H9 (cell line): ENCODE data around the gene TMEM266. TPM values are rescaled to one million over a fixed set of nuclear protein-coding genes. Genes with fewer than 3 reads are reported as not detected.

ENCODE experiments used
- DNase-seq: peaks from one replicate; pipeline ENCODE4 v3.0.0-alpha.2; 2017
- H2AFZ ChIP-seq: one replicate; pipeline ENCODE4 v1.6.1; 2013; ENCODE audit warnings: mild to moderate bottlenecking, low read length, control low read depth, moderate library complexity
- H2AK5ac ChIP-seq: 2 replicates; pipeline ENCODE4 v1.6.1; 2013; ENCODE audit warnings: low read length, control low read depth, mixed read lengths; ENCODE audit not compliant: insufficient read length
- H2BK120ac ChIP-seq: one replicate; pipeline ENCODE4 v1.6.1; 2013; ENCODE audit warnings: low read depth, mild to moderate bottlenecking, low read length, control low read depth, inconsistent platforms; ENCODE audit not compliant: poor library complexity, severe bottlenecking
- H2BK12ac ChIP-seq: 2 replicates; pipeline ENCODE4 v1.6.1; 2013; ENCODE audit warnings: low read length, control low read depth, mixed read lengths, low read depth; ENCODE audit not compliant: insufficient read length
- H2BK15ac ChIP-seq: 2 replicates; pipeline ENCODE4 v1.6.1; 2013; ENCODE audit warnings: low read depth, low read length, control low read depth
- H2BK20ac ChIP-seq: one replicate; pipeline ENCODE4 v1.6.1; 2013; ENCODE audit warnings: low read depth, mild to moderate bottlenecking, low read length, control low read depth, inconsistent platforms; ENCODE audit not compliant: poor library complexity, severe bottlenecking
- H2BK5ac ChIP-seq: 2 replicates; pipeline ENCODE4 v1.6.1; 2013; ENCODE audit warnings: low read length, control low read depth, mixed read lengths; ENCODE audit not compliant: insufficient read length
- H3K14ac ChIP-seq: 2 replicates; pipeline ENCODE4 v1.6.1; 2013; ENCODE audit warnings: low read length, control low read depth; ENCODE audit not compliant: insufficient read depth
- H3K18ac ChIP-seq: 2 replicates; pipeline ENCODE4 v1.6.1; 2013; ENCODE audit warnings: low read depth, mild to moderate bottlenecking, mixed read lengths, low read length, control low read depth; ENCODE audit not compliant: insufficient read length
- H3K23ac ChIP-seq: 2 replicates; pipeline ENCODE4 v1.6.1; 2013; ENCODE audit warnings: low read length, control low read depth, mixed read lengths, low read depth; ENCODE audit not compliant: insufficient read length
- H3K23me2 ChIP-seq: 2 replicates; pipeline ENCODE4 v1.6.1; 2013; ENCODE audit warnings: low read depth, mild to moderate bottlenecking, mixed read lengths, low read length, control low read depth; ENCODE audit not compliant: insufficient read length, poor library complexity, severe bottlenecking
- H3K27ac ChIP-seq: 2 replicates; pipeline ENCODE4 v1.5.1; 2013; ENCODE audit warnings: low read length, control low read depth, mixed read lengths, low read depth; ENCODE audit not compliant: insufficient read length
- H3K27me3 ChIP-seq: 2 replicates; pipeline ENCODE4 v1.6.1; 2013; ENCODE audit warnings: low read length, control low read depth, inconsistent platforms; ENCODE audit not compliant: insufficient read depth
- H3K4ac ChIP-seq: 2 replicates; pipeline ENCODE4 v1.6.1; 2013; ENCODE audit warnings: low read depth, mild to moderate bottlenecking, control low read depth, inconsistent platforms, low read length, moderate library complexity
- H3K4me1 ChIP-seq: 2 replicates; pipeline ENCODE4 v1.6.1; 2013; ENCODE audit warnings: low read length, control low read depth, inconsistent platforms; ENCODE audit not compliant: insufficient read depth
- H3K4me2 ChIP-seq: 2 replicates; pipeline ENCODE4 v1.6.1; 2013; ENCODE audit warnings: low read length, control low read depth, mixed read lengths; ENCODE audit not compliant: insufficient read length, insufficient read depth
- H3K56ac ChIP-seq: 2 replicates; pipeline ENCODE4 v1.6.1; 2013; ENCODE audit warnings: low read depth, mild to moderate bottlenecking, mixed read lengths, low read length, control low read depth; ENCODE audit not compliant: insufficient read length
- H3K79me1 ChIP-seq: 2 replicates; pipeline ENCODE4 v1.6.1; 2013; ENCODE audit warnings: low read depth, mild to moderate bottlenecking, moderate library complexity, low read length, control low read depth, inconsistent platforms; ENCODE audit not compliant: insufficient read depth, poor library complexity, severe bottlenecking
- H3K79me2 ChIP-seq: 2 replicates; pipeline ENCODE4 v1.6.1; 2013; ENCODE audit warnings: low read length, control low read depth, inconsistent platforms; ENCODE audit not compliant: insufficient read depth
- H3K9ac ChIP-seq: 2 replicates; pipeline ENCODE4 v1.6.1; 2013; ENCODE audit warnings: low read length, control low read depth, mixed read lengths; ENCODE audit not compliant: insufficient read length; ENCODE audit errors: extremely low read depth
- H3K9me3 ChIP-seq: one replicate; pipeline ENCODE4 v1.6.1; 2013; ENCODE audit warnings: low read depth, low read length, inconsistent platforms; ENCODE audit not compliant: control insufficient read depth
- H3T11ph ChIP-seq: one replicate; pipeline ENCODE4 v1.6.1; 2013; ENCODE audit warnings: mild to moderate bottlenecking, low read length, control low read depth, inconsistent platforms
- H4K20me1 ChIP-seq: one replicate; pipeline ENCODE4 v1.6.1; 2013; ENCODE audit not compliant: control insufficient read depth, insufficient read length, insufficient read depth
- H4K5ac ChIP-seq: 2 replicates; pipeline ENCODE4 v1.6.1; 2013; ENCODE audit warnings: low read depth, mild to moderate bottlenecking, mixed read lengths, low read length, control low read depth; ENCODE audit not compliant: insufficient read length
- H4K8ac ChIP-seq: replicated peaks from 2 replicates; pipeline ENCODE4 v1.6.1; 2013; ENCODE audit warnings: low read length, control low read depth, mixed read lengths, low read depth; ENCODE audit not compliant: insufficient read length
- H4K91ac ChIP-seq: 2 replicates; pipeline ENCODE4 v1.6.1; 2013; ENCODE audit warnings: low read depth, mild to moderate bottlenecking, moderate library complexity, mixed read lengths, low read length, control low read depth; ENCODE audit not compliant: insufficient read length
- H3K27ac Mint-ChIP-seq, 3 experiments: 2 replicates in 2 of 3; 3 replicates in 1 of 3; pipeline ENCODE4 v1.8.0; 2020 to 2021; ENCODE audit warnings: mixed read lengths in 3 of 3, mild to moderate bottlenecking in 1 of 3, moderate library complexity in 1 of 3
- H3K27me3 Mint-ChIP-seq: 2 replicates; pipeline ENCODE4 v1.8.0; 2021; ENCODE audit warnings: low read depth, mild to moderate bottlenecking, moderate library complexity, mixed read lengths
- H3K36me3 Mint-ChIP-seq, 3 experiments: 2 replicates in 2 of 3; 3 replicates in 1 of 3; pipeline ENCODE4 v1.8.0; 2020 to 2021; ENCODE audit warnings: low read depth in 3 of 3, mixed read lengths in 3 of 3; ENCODE audit not compliant: insufficient read depth in 1 of 3
- H3K4me1 Mint-ChIP-seq, 2 experiments: 2 replicates each; pipeline ENCODE4 v1.8.0; 2020; ENCODE audit warnings: mixed read lengths in 2 of 2
- H3K4me3 Mint-ChIP-seq, 2 experiments: 2 replicates in 1 of 2; 3 replicates in 1 of 2; pipeline ENCODE4 v1.8.0; 2020 to 2021; ENCODE audit warnings: mild to moderate bottlenecking in 2 of 2, mixed read lengths in 2 of 2, moderate library complexity in 1 of 2
- H3K9me3 Mint-ChIP-seq, 2 experiments: 2 replicates in 1 of 2; 3 replicates in 1 of 2; pipeline ENCODE4 v1.8.0; 2020; ENCODE audit warnings: mild to moderate bottlenecking in 2 of 2, mixed read lengths in 2 of 2, moderate library complexity in 1 of 2
- CTCF ChIP-seq: fragments of 200-600 bp; sonication (generic); conservative IDR thresholded peaks from 3 replicates; pipeline ENCODE4 v1.8.0; 2021; ENCODE audit warnings: antibody characterized with exemption, mild to moderate bottlenecking
- total RNA-seq: library from RNA; stranded (reverse); gene quantifications from 2 replicates; pipeline ENCODE4 v1.2.1, GENCODE V29; 2021

The TMEM266 gene
- total RNA-seq, 1 experiment from 2014 or later, result 0.81 TPM

- Histone ChIP-seq H3K14ac (no peak overlapping the region), H3K9me3 (no peaks in the 10 kb centered on the region), H3K79me2 (no peaks in the 10 kb centered on the region), H3T11ph (no peak overlapping the region), H3K4me2 (no peak overlapping the region), H2BK20ac (no peak overlapping the region), H2AK5ac (no peak overlapping the region), H2BK12ac (no peak overlapping the region), H3K27me3 (no peaks in the 10 kb centered on the region), H4K8ac (no peak overlapping the region), H3K79me1 (no peaks in the 10 kb centered on the region), H4K91ac (no peak overlapping the region), H3K18ac (no peak overlapping the region), H3K56ac (no peak overlapping the region), H3K23ac (no peak overlapping the region), H3K23me2 (no peaks in the 10 kb centered on the region), H2BK5ac (no peak overlapping the region), H4K20me1 (no peaks in the 10 kb centered on the region), H4K5ac (no peak overlapping the region), H2BK15ac (no peak overlapping the region), H3K9ac (no peak overlapping the region), H2AFZ (no peak overlapping the region), H3K4me1 (no peaks in the 10 kb centered on the region), H3K27ac (no peak overlapping the region), H2BK120ac (no peak overlapping the region), H3K4ac (no peak overlapping the region)
- TF ChIP-seq CTCF, result no peak
- no peaks in the 10 kb centered on the region; a peak in 2 of 7 replicates for H3K36me3 Mint-ChIP-seq
- H3K4me3 Mint-ChIP-seq, result no peak overlapping the region
- H3K27me3 Mint-ChIP-seq, result no peaks in the 10 kb centered on the region
- peaks cover 0 to 2% of the 10 kb centered on the region in 2 experiments; a peak in 2 of 5 replicates for H3K9me3 Mint-ChIP-seq
- H3K4me1 Mint-ChIP-seq, result peaks cover 0 to 2% of the 10 kb centered on the region in 2 experiments; a peak in 2 of 4 replicates
- no peak overlapping the region for H3K27ac Mint-ChIP-seq
- no peak for DNase-seq
Measured at GRCh38 chr15:76123031-76123430, 63.2 kb downstream of the TMEM266 start.
